ENCODE measurements around the gene DHRS7B. TPM values are rescaled to one million over a fixed set of nuclear protein-coding genes. Genes with fewer than 3 reads are reported as not detected.

The DHRS7B gene
- polyA plus RNA-seq, 1 donor: 30.0 TPM

DNA sequence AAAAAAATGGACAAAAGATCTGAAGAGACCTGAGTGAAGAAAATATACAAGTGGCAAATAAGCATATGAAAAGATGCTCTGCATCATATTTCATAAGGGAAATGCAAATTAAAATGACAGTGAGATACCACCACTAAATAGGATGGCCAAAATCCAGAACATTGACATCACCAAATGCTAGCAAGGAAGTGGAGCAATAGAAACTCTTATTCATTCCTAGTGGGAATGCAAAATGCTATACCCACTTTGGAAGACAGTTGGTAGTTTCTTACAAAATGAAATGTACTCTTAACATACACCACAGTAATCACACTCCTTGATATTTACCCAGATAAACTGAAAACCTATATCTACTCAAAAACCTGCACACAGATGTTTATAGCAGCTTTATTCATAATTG, 33.6 kb downstream of the DHRS7B start:
- no peak for DNase-seq

DNA sequence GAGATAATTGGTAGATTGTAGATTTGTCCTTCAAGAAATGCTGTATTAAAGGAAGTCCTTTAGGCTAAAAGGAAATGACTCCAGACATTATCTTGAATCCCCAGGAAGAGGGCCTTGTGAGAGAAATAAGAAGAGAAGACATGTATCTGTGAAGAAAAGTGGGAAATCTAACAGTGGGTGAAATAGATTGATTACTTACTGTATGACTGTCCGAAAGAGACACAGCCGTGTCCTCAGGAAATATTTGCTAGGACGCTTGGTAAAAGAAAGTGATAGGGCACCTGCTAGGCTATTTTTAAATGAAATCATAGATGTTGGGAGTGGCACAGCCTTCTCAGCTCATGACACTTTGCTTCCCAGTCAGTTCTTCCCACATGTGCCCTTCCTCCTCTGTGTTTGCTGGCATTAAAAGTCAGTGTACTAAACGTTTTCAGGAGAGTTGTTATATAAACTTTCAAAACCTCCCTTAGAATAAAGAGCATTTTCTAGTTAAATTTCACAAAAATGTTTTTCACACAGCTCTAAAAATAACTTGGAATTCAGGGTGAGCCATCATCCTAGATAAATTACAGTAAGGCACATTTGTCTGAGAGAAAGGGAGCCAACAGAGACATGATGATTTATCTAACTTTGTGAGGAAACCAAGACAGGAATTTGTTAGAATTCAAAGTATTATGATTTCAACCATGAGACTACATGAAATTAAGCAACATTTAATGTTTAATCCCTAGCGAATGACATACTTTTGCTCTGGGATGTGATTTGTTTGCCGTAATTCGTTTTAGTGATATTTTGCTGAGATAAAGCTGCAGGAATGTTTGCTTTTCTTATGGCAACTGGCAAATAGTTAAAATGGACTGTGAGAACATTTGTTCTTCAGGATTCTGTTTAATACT, 35.0 kb downstream of the DHRS7B start:
- DNase-seq: no peak

- no peak for DNase-seq
These were observed 35.6 kb downstream of the DHRS7B start for GRCh38 chr17:21162394-21162775.

GRCh38 chr17:21163101-21163500, 36.3 kb downstream of the DHRS7B start:
- DNase-seq: no peak

DNA sequence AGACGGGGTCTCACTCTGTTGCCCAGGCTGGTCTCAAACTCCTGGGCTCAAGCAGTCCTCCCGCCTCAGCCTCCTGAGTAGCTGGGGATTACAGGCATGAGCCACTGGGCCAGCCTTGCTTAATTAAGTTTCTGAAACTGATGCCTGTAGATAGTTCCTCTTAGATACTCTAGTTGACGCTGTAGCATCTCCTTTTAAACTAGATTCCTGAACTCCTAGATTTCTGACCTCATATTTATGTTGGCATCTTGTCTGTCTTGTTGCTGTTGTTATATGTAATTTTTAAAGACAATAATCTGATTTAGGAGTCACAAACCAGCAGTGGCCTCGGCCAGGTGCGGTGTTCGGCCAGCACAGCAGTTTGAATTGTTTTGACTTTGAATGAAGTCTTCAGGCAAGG, 37.5 kb downstream of the DHRS7B start:
- no peak for DNase-seq

DNA sequence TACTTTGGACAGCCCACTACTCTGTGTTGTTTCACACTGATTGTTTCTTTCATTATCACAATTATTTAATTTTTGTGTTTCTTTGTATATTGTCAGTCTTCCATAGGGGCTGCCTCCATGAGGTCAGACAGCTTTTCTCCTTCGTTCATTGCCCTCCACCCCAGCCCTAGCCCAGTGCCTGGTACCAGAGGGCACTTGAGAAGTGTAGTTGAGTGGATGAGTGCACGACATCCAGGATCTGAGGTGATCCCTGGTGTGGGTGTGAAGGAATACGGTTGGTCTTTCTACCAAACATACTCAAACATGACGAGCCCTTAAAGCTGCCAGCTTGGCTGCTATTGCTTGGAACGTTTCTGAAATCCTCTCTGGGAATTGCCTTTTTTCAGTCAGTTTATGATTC, 37.9 kb downstream of the DHRS7B start:
- DNase-seq: no peak

GRCh38 chr17:21165922-21166594, 39.3 kb downstream of the DHRS7B start:
- no peak for DNase-seq

- DNase-seq: peak; percentile 42
These were observed 39.9 kb downstream of the DHRS7B start for GRCh38 chr17:21166595-21167210.

DNA sequence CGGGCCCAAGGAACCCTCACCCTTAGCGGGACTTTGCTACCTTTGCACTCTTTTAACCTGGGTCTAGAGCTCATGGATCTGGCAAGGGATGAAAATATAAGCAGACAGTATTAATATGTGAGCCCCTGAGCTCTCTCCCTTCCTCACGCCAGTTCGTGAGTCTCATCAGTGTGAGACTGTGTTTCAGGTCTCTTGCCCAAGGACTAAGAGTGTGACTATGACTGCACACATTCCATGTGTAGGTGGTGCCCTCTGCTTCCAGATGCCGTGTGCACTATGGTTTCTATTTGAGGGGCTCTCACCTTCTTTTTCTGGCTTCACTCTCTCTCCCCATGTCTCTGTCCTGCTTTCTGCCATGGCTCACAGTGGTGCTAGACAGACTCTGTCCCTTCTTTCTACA, 40.5 kb downstream of the DHRS7B start:
- no peak for DNase-seq

- DNase-seq: no peak
These were observed 41.7 kb downstream of the DHRS7B start for GRCh38 chr17:21168555-21168865.

- no peak for DNase-seq
These were observed 42.7 kb downstream of the DHRS7B start for GRCh38 chr17:21169496-21169895.

DNA sequence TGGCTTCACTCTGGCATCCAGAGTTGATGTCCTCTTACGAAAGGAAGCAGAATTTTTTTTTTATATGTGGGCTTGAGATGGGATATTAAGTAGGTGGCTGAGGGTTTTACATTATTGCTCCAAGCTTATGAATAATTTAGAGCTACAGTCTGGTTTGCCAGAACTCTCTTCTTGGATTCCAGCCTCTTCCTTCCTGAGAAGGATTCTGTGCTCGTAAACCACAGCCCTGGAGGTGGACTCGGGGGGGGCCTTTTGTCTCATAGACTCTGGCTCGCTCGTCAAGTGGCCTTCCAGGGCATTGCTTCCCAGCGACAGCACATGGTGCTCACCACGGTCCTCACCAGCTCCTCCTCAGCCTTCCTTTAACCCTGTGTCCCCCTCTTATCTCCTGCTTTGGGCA, 44.0 kb downstream of the DHRS7B start:
- no peak for DNase-seq

- DNase-seq: no peak
These were observed 44.7 kb downstream of the DHRS7B start for GRCh38 chr17:21171309-21171922.

- no peak for DNase-seq
These were observed 45.3 kb downstream of the DHRS7B start for GRCh38 chr17:21171970-21172510.

- DNase-seq: no peak
These were observed 46.1 kb downstream of the DHRS7B start for GRCh38 chr17:21172846-21173245.

GRCh38 chr17:21173543-21173942, 46.8 kb downstream of the DHRS7B start:
- no peak for DNase-seq

GRCh38 chr17:21174186-21174585, 47.4 kb downstream of the DHRS7B start:
- DNase-seq: no peak

GRCh38 chr17:21174713-21175112, 47.9 kb downstream of the DHRS7B start:
- DNase-seq: no peak

GRCh38 chr17:21176773-21177395, 50.1 kb downstream of the DHRS7B start:
- DNase-seq: no peak

GRCh38 chr17:21177401-21177800, 50.6 kb downstream of the DHRS7B start:
- no peak for DNase-seq

- DNase-seq: no peak
These were observed 51.3 kb downstream of the DHRS7B start for GRCh38 chr17:21177854-21178600.

DNA sequence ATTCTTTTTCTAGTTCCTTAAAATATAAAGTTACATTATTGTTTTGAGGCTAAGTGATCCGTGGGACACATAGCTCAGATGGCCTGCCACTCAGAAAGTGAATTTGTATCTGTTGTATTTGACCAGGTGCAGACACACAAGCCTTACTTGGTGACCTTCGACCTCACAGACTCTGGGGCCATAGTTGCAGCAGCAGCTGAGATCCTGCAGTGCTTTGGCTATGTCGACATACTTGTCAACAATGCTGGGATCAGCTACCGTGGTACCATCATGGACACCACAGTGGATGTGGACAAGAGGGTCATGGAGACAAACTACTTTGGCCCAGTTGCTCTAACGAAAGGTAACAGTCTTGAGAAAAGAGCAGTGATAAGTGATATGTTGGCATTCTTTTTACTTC, 56.7 kb downstream of the DHRS7B start:
- no peak for DNase-seq

All from hindlimb muscle (tissue), 1 donor.